RPMI7951 (cell line): ENCODE measurements around the gene KRTAP5-8. TPM values are rescaled to one million over a fixed set of nuclear protein-coding genes. Genes with fewer than 3 reads are reported as not detected.
"Not testable (repeated sequence)": the region's sequence is repeated elsewhere in the genome, so short reads cannot be mapped to it uniquely, and the experiment has no call there.

ENCODE experiments used
- DNase-seq: peaks from one replicate; pipeline ENCODE4 v3.0.0-alpha.2; 2012; ENCODE audit warnings: low read depth
- total RNA-seq: library from RNA; depleted of rRNA; stranded (reverse); fragments of >200 nt; shearing (Covaris generic); gene quantifications from 2 replicates; pipeline ENCODE4 v1.2.3, GENCODE V29; 2014; rRNA removed

Gene KRTAP5-8
- total RNA-seq, 1 experiment from 2014 or later: not detected

DNA sequence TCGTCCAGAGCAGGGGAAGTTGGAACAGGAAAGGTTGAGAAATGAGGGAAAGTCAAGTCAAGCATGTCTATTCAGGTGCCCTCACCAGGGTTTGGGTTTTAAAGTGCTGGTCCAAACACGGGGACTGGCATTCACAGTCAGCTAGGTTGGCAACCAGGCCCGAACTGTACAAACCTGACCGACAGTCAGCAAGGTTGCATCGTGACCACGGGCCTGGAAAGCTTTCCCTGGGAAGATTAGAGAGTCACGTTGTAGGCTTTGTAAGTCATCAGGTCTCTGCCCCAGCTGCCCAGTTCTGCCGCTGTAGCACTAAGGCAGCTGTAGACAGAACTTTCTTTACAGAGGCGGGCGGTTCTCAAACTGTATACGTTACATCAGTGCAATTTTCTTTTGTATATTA is 35.0 kb downstream of the KRTAP5-8 start:
- DNase-seq: no peak

DNA sequence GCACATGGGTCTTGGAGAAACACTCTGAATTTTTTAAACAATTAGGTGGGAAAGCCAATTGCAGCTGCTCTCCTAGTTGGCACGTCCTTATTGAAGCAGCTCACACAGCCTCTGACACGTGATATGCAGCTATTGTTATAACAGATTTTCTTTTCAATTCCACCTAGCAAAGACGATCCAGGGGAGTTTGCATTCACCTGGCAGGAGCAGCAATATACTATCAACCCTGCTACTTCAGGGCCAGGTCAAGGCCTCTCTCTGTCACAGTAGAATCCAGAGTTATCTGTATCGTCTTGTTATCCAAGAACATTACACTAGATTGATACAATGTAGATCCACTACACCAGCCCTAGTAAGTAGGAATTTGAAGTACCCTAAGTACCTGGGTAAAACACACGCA is 36.6 kb downstream of the KRTAP5-8 start:
- no peak for DNase-seq

DNA sequence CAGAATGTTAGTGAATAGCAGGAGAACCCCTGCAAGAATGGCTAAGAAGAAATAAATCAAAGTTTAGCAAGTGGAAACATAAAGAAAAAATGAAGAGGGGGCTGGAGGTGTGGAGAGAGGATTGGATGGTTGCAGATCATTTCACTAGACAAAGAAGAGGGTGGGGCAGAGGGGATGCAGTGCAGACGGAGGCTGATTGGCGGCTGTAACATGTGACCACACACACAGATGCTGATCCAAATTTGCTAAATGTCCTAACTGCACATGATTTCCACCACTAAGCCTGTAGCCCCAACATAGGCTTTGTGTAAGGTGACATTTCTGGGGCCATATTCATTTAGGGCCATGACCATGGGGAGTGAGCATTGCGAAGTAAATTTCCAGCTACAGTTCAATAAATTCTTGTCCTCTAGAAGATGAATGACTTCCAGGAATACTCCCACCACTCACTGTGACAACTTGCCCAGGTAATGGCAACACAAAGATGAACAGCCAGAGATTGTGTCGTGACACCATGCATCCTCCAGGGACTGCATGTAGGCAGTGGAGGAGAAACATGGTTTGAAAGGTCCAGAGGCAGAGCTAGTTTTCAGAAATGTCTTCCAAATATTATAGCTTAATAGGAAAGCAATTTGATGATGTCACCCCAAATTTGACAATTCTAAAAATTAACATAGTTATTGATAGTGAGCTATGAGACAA is 38.0 kb downstream of the KRTAP5-8 start:
- no peak for DNase-seq

DNA sequence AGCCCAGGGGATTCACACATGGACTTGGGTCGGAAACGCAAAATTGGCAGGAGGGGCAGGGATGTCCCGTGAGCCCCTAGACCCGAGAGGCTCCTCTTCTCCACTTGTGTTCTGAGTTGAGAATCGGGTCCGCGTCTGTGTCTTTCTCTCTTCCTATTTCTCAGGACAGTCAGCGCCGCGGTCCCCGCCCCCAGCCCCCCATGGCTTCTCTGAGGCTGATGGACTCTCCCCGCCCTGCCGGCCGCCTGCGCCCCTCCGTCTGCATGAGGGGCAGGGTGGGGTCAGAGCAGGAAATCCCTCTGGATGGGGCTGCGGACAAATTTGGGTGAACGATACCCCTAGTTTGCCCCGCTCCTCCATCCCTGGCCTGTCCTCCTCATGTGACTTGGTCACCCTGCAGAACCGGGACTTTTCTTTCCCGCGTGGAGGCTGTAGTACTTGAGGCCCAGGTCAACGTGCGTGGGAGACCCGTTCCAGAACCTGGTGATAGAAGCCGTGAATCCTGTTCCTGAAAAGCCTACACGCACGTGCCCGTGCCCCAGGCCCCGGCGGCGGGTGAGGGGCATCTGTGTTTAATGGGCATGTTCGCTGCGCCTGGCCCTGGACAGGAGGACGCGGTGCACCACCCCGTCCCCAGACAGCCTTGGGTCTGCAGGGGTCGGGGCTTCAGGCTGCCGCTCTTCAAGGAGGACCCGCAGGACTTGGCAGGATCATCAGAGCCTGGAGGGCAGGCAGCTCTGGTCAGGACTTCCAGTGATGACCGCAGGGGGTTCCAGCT is 39.1 kb downstream of the KRTAP5-8 start:
- not testable (repeated sequence) for DNase-seq

DNA sequence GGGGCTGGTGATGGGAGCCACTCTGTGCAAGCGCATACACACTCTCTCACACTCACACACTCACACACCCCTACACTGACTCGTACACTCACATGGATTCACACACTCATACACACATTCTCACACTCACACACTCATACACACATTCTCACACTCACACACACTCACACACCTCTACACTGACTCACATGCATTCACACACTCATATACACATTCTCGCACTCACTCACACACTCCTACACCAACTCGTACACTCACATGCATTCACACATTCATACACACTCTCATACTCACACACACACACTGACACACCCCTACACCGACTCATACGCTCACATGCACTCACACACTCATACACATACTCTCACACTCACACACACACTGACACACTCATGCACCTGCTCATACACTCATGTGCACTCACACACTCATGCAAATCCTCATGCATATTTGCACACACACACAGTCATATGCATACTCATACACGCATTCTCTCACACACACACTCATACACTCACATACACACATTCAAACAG is 39.7 kb downstream of the KRTAP5-8 start:
- no peak for DNase-seq

DNA sequence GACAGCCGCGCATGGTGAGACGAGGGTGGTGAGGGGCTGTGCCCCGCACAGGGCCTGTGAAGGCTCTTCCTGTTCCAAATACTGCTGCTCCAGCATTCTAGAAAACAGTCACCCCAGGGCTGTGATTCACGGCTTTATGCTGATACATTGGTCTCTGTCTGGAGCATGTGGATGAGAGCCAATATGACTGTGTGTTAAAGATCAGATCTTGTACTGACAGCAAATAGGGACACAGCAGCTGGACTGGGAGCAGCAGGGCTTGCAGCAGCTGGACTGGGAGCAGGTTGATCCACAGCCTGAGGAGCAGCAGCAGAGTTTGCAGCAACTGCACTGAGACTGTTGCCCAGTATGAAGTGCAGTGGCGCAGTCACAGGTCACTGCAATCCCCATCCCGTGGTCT is 41.7 kb downstream of the KRTAP5-8 start:
- peak; percentile 49 for DNase-seq

DNA sequence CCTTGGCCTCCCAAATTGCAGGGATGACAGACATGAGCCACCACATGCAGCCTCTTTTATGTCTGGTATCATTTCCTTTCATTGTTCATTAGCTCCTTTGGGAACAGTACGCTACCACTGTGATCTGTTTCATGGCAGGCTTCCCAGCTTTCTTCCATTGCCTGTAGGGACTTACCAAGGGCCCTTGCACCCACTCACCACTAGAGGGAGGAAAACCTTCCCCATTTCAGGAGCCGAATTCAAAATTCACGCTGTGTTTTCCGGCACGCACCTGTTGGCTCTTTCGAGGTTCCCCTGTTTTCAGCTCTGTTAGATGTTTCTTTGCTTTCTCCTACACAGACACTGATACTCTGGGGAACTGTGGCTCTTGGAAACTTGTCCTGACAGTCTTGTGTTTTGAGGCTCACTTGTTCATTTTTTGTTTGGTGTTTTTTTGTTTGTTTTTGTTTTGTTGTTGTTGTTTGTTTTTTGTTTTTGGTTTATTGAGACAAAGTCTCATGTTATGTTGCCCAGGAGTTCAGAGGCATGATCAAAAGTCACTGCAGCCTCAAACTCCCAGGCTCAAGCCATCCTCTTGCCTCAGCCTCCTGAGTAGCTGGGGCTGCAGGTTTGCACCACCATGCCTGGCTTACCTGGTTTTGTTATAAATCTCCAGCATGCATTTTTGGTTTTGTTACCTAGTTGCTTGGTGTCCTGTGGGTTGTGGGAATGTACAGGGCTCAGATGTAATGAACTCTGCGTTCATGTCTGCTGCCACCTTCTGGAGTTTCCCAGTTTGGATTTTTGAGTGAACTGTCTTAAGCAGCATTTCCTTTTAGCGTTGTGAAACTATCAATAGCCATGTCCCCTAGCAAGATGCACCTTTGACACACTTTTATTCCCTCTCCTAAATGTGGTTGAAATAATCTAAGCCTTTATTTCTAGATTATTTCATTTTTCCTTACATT is 42.5 kb downstream of the KRTAP5-8 start:
- peak; percentile 74 for DNase-seq

DNA sequence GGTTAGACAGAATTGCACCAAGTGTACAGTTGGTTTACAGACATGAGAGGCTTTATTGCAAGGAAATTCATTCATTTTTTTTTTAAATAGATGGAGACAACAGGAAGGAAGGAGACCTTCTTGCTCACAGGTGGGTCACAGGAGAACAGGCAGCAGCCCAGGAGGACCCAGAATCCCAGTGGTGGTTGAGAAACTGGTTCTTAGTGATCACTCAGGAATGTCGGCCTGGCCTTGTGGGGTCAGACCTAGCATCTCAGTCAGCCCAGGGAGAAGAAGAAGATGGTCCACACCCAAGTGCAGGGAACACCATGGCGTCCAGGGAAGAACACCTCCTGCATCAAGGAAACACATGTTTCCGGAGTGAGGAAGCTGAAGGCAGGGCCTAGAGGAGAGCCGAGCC is 44.0 kb downstream of the KRTAP5-8 start:
- DNase-seq: no peak

DNA sequence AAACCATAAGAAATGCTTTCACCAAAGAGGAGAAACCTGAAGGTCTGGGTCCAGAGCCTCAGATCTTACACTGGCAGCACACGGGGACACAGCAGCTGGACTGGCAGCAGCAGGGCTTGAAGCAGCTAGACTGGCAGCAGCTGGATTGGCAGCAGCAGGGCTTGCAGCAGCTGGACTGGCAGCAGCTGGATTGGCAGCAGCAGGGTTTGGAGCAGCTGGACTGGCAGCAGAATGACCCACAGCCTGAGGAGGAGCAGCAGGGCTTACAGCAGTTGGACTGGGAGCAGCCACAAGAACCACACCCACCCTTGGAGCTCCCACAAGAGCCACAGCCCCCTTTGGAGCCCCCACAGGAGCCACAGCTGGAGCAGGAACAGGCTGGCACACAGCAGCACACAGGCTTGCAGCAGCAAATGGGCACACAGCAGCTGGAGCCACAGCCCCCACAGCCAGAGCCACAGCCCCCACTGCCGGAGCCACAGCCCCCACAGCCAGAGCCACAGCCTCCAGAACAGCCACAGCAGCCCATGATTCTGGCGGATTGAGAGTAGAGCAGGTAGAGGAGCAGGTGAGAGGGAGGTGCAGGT is 44.6 kb downstream of the KRTAP5-8 start, which contains the start of gene KRTAP5-11:
Gene KRTAP5-11 (minus strand): TSS at position 567 of the 587 bp plus-strand sequence. CDS start 38 bp downstream, at position 529.
- no peak for DNase-seq

DNA sequence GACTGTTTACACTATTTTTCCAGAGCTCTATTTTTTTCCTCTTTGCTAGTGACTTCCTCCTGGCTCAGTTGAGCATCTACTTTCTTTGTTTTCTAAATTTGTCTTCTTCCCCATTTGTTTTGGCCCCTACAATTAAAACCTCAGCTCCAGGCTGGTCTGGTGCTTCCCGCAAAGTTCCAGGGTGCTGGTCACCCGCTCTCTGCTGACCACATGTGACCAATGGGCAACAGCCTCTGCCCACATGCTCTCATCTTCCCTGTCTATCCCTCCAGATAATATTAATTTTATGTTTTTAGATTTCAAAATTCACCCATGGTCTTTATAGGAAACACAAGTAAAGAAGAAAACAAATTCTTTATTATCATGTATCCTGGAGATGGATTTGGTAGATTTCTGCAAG is 45.1 kb downstream of the KRTAP5-8 start:
- not testable (repeated sequence) for DNase-seq

DNA sequence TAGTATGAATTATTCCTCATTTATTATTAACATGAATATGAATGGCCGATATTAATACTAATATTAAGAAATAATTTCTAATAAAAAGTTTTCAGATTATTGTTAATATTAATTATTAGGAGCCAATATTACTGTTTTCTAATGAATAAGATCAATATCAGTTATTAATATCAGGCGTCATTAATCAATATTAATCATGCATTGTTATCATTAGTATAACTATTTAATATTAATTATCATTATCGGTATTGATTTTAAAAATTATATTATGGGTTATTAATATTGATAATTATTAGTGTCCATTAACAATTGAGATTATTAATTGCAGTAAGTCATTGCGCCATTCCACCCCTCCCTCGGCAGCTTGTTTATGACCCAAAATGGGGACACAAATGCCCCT is 47.8 kb downstream of the KRTAP5-8 start:
- not testable (repeated sequence) for DNase-seq

DNA sequence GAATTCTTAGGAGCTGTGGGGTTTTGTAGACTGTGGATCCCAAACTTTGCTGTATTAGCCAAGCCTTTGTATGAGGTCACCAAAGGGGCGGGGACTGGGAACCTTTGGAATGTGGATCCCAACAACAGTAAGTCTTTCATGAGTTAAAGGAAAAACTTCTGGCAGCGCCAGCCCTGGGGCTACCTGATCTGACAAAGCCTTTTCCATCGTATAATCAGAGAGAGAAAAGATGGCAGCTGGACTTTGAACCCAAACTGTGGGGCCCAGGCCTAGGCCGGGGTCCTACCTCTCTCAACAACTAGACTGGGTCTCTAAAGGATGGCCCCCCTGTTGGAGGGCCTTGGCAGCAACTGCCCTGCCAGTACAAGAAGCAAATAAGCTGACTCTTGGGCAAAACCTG is 50.5 kb downstream of the KRTAP5-8 start:
- DNase-seq: peak; percentile 5

Other genes starting within 250 kb of the KRTAP5-8 start
- 24.1 and 24.4 TPM in 2 replicates for gene DHCR7, start 89.6 kb upstream of the KRTAP5-8 start, total RNA-seq
- 29.0 and 36.9 TPM in 2 replicates for gene NADSYN1, start 84.8 kb upstream of the KRTAP5-8 start, total RNA-seq
- not detected in 2 replicates for gene KRTAP5-7, start 10.8 kb upstream of the KRTAP5-8 start, total RNA-seq
- gene KRTAP5-9, start 10.4 kb downstream of the KRTAP5-8 start, total RNA-seq: not detected in 2 replicates
- gene KRTAP5-10, start 27.5 kb downstream of the KRTAP5-8 start, total RNA-seq: not detected in 2 replicates
- not detected in 2 replicates for gene KRTAP5-11, start 44.9 kb downstream of the KRTAP5-8 start, total RNA-seq